Measurements from ENCODE around the gene ZFAND3.

ZFAND3 gene

DNA sequence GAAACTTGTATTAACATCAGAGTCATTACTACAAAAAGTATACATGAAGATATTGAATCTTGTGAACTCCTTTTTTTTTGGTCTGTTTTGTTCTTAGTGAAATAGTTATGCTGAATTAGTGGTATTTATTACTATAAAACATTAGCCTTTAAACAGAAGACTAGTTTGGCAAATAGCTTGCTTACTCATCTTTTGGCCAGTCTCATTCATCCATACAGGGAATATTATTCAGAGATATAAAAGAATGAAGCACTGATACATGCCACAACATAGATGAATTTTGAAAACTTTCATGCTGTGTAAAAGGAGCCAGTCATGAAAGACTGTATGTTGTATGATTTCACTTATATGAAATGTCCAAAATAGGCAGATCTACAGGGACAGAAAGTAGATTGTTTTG is 205.9 kb downstream of the ZFAND3 start:
- TF ChIP-seq ARNT (IDR thresholded peaks at IDR 0.05) (no peak), SP1 (IDR thresholded peaks at IDR 0.05) (no peak), LEF1 (IDR thresholded peaks at IDR 0.05; ENCODE audit: borderline replicate concordance) (no peak), FOXM1 (IDR thresholded peaks at IDR 0.05; ENCODE audit: borderline replicate concordance) (no peak), TARDBP (IDR thresholded peaks at IDR 0.05) (no peak), HDGF (IDR thresholded peaks at IDR 0.05; ENCODE audit: borderline replicate concordance) (no peak), SUZ12 (IDR thresholded peaks at IDR 0.05) (no peak), FOXA1 (IDR thresholded peaks at IDR 0.05) (no peak), ZNF384 (IDR thresholded peaks at IDR 0.05) (no peak), BHLHE40 (IDR thresholded peaks at IDR 0.05; ENCODE audit: borderline replicate concordance) (no peak), FOXK2 (IDR thresholded peaks at IDR 0.05) (no peak), ELF4 (IDR thresholded peaks at IDR 0.05) (no peak), NFRKB (IDR thresholded peaks at IDR 0.05) (no peak), CTBP1 (IDR thresholded peaks at IDR 0.05; ENCODE audit: borderline replicate concordance) (no peak), L3MBTL2 (conservative IDR thresholded peaks at IDR 0.05) (no peak)
- TF ChIP-seq, protein P1, sequence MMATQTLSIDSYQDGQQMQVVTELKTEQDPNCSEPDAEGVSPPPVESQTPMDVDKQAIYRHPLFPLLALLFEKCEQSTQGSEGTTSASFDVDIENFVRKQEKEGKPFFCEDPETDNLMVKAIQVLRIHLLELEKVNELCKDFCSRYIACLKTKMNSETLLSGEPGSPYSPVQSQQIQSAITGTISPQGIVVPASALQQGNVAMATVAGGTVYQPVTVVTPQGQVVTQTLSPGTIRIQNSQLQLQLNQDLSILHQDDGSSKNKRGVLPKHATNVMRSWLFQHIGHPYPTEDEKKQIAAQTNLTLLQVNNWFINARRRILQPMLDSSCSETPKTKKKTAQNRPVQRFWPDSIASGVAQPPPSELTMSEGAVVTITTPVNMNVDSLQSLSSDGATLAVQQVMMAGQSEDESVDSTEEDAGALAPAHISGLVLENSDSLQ (IDR thresholded peaks at IDR 0.05) = no peak
- DNase-seq (ENCODE audit: extremely low spot score) = no peak
- POLR2A ChIA-PET = no interaction called here
- CTCF ChIA-PET = interaction anchor here (0.7 kb wide), 1 partner anchor 754 kb away, joined by 3 read pairs; no protein-coding TSS in a partner anchor

DNA sequence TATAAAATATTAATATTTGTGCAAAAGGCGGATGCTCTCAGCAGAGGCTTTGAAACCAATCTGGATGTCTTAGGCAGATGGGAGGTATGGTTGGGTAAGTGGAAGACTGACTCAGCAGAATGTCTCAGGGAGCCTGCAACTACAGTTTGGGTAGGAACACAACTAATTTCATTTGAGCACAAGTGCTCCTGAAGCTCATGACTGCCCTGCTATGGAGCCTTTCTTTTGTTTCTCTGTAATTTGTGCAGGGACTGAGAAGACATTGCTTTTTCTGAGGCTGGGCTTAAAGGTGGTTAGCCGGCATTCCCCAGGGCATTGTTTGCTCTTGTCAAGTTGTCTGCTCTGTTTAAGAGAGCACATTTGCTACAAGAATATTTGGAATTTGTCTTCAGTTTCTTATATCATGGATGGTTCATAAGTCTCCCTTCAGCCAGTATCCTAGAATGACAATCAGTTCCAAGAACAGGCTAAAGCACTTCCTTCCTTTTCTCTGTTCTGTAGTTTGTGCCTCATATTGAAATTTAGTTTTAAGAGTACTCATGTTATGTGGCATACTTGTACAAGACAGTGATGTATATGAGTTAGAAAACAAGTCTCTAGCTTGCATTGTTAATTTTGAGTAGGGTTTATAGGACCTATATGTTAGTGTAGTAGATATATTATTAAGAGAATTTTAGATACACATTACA is 208.3 kb downstream of the ZFAND3 start:
- CTCF ChIA-PET = interaction anchor here (0.6 kb wide), 1 partner anchor 262 kb away, joined by 3 read pairs; no protein-coding TSS in a partner anchor
- TF ChIP-seq CTBP1 (IDR thresholded peaks at IDR 0.05; ENCODE audit: borderline replicate concordance) = no peak
- no peak for TF ChIP-seq FOXA1 (IDR thresholded peaks at IDR 0.05)
- TF ChIP-seq ARNT (IDR thresholded peaks at IDR 0.05) = no peak
- TF ChIP-seq FOXM1 (IDR thresholded peaks at IDR 0.05; ENCODE audit: borderline replicate concordance) = no peak
- no peak for TF ChIP-seq NFRKB (IDR thresholded peaks at IDR 0.05)
- TF ChIP-seq, protein P1 (IDR thresholded peaks at IDR 0.05) = no peak
- POLR2A ChIA-PET = no interaction called here
- DNase-seq (ENCODE audit: extremely low spot score) = no peak

DNA sequence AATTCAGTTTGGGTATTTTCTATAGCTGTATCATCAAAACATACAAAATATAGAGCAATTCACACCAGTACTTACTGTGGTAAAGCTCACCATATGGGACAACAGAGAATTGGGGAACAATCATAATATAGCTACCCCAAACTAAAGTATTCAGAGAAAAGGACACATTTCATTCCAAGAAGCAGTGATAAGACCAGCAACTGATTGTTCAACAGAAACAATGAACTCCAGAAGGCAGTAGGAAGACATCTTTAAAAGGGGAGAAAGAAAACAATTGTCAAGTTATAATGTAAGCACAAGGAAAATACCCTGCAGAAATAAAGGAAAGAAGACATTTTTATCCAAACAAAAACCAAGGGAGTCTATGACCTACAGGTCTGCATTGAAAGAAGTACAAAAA is 210.9 kb downstream of the ZFAND3 start:
- no peak for DNase-seq (ENCODE audit: extremely low spot score)
- CTCF ChIA-PET = no interaction called here
- POLR2A ChIA-PET = no interaction called here
- TF ChIP-seq CTBP1 (IDR thresholded peaks at IDR 0.05; ENCODE audit: borderline replicate concordance) = no peak
- no peak for TF ChIP-seq FOXM1 (IDR thresholded peaks at IDR 0.05; ENCODE audit: borderline replicate concordance)
- TF ChIP-seq NFRKB (IDR thresholded peaks at IDR 0.05) = no peak
- no peak for TF ChIP-seq BHLHE40 (IDR thresholded peaks at IDR 0.05; ENCODE audit: borderline replicate concordance)
- TF ChIP-seq ZNF384 (IDR thresholded peaks at IDR 0.05) = no peak
- no peak for TF ChIP-seq ELF4 (IDR thresholded peaks at IDR 0.05)
- TF ChIP-seq L3MBTL2 (conservative IDR thresholded peaks at IDR 0.05) = no peak
- TF ChIP-seq LEF1 (IDR thresholded peaks at IDR 0.05; ENCODE audit: borderline replicate concordance) = no peak
- no peak for TF ChIP-seq SP1 (IDR thresholded peaks at IDR 0.05)
- no peak for TF ChIP-seq FOXK2 (IDR thresholded peaks at IDR 0.05)

DNA sequence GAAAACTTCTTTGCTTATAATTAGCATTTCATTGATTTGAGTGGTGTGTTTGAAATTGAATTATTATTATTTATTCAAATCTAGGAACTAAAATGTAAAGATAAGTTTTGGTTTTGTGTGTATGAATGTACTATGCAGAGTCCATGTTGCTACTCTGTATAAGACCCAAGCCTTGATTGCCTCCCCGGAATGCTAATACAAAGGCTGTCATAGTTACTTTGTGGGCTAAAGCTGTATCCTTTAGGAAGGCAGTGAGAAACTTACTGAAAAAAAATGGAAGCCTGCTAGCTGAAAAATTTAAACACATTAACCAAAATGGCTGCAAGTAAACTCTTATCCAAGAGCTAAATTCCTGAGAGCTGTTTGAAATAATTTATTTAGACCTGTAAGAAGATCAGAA is 213.3 kb downstream of the ZFAND3 start:
- ChIA-PET CTCF (interaction anchor here (1.0 to 1.4 kb wide), 3 partner anchors 10 to 461 kb away, joined by 3 to 4 read pairs (median 4); no protein-coding TSS in a partner anchor), POLR2A (no interaction called here)
- DNase-seq (ENCODE audit: extremely low spot score) = no peak
- no peak for TF ChIP-seq ZNF384 (IDR thresholded peaks at IDR 0.05)

DNA sequence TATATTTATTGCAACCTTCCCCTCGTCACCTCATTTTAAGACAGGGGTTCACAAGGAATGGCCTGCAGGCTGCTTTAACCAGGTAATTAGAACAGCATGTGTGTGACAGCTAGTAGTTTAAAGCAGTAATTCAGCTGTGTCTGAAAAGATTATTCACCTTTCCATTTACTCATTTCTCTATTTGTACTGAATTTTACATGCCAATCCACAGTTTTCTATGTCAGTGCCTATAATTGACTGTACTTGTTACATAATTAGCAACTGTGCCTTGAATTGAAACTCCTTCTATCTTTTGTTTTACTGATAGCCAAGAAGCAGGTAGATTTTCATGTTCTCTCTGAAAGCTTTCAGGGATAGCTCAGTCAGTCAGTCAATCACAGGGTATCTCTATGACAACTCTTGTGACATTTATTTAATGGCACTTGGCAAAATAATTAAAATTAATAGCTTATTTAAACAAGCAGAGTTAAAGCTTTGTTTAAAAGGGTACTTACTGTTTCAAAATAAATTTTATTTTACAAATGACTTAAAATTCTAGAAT is 214.0 kb downstream of the ZFAND3 start:
- DNase-seq (ENCODE audit: extremely low spot score) = no peak
- ChIA-PET POLR2A (no interaction called here), CTCF (interaction anchor here (1.0 to 1.9 kb wide), 5 partner anchors 9 to 460 kb away, joined by 3 to 4 read pairs (median 4); no protein-coding TSS in a partner anchor)
- TF ChIP-seq, protein P1 (IDR thresholded peaks at IDR 0.05) = peak; percentile 52
- TF ChIP-seq HDGF (IDR thresholded peaks at IDR 0.05; ENCODE audit: borderline replicate concordance) = no peak

DNA sequence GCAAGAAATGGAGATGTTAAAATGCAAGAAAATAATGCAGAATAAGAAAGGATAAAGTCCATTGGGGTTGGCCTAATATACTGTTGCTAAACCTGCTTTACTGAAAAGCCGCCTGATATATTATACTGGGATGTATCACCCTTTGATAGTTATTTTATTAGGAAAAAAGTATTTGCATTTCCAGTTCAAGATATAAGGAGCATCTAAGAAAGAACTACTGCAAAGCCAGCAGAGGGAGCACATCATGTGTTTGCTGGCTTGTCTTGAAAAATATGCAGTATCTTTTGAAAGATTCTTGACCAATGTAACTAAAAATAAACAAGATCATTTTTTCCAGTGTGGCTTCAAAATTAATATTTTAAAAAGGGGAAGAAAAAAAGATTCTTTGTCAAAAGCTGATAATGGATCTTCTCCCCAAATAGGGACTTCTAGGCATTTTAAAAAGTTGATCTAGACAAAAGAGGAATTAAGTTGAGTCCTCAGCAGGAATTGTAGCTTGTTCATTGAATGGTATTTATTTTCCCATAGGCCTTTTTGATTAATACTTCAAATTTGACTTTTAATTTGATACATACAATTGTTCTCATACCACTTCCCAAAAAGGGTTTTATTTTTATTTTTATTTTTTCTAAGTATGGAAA is 214.9 kb downstream of the ZFAND3 start:
- POLR2A ChIA-PET = no interaction called here
- no peak for TF ChIP-seq BHLHE40 (IDR thresholded peaks at IDR 0.05; ENCODE audit: borderline replicate concordance)
- TF ChIP-seq ELF4 (IDR thresholded peaks at IDR 0.05) = no peak
- no peak for TF ChIP-seq NFRKB (IDR thresholded peaks at IDR 0.05)
- no peak for TF ChIP-seq ZNF384 (IDR thresholded peaks at IDR 0.05)
- TF ChIP-seq SUZ12 (IDR thresholded peaks at IDR 0.05) = no peak
- TF ChIP-seq TARDBP (IDR thresholded peaks at IDR 0.05) = no peak

More for the DNA sequence above, 214.9 kb downstream of the ZFAND3 start:
- DNase-seq (ENCODE audit: extremely low spot score) = no peak
- CTCF ChIA-PET = interaction anchor here (1.1 to 1.9 kb wide), 6 partner anchors 9 to 460 kb away, joined by 3 to 6 read pairs (median 4); no protein-coding TSS in a partner anchor
